Urothelium cell line (cell line): ENCODE results near the gene PTPA.
A peak's percentile ranks its signal among the peaks of the same experiment; 100 is the strongest.
"Not testable (repeated sequence)": the region's sequence is repeated elsewhere in the genome, so short reads cannot be mapped to it uniquely, and the experiment has no call there.

ENCODE experiments used
- DNase-seq: peaks from one replicate; pipeline ENCODE4 v3.0.0; 2011; ENCODE audit warnings: low spot score, mixed read lengths
- FAIRE-seq: peaks from 2 replicates; lab custom pipeline; 2011; peaks lifted over from hg19 to GRCh38; lab: Jason Lieb, UNC

PTPA gene

DNA sequence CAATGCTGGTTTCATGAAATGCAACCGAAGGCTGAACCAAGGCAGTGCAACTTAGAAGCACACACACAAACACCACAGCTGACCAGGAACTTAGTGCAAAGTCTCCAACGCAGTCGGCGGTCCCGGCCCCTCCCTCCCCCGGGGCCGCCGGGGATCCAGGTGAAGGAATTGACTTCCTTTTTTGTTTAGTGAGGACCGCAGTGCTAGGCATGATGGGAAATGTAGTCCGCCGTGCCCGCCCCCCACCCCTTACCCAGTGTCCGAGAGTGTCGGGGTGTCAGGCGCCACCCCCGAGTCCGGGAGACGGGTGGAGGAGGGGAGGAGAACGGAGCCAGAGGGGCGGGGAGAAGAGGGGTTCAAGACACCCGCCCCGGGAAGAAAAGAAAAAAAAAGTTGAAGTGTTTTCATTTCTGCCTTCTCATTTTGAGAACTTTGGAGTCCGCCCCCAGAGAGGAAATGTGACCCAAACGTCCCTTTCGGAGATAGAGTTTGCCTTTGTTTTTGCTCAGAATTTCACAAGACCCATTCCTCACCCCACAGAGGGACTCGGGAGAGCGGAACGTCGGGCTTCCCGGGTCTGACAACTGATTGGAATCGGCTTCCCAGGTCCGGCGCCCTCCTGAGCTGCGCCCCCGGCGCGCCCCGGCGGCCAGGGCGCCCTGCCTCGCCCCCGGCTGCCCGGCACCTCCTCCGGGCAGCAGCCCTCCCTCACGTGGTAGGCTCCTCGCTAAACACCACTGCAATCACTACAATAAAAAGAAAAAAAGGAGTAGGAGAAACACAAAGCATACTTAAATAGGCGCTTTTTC is 64.8 kb downstream of the PTPA start:
- FAIRE-seq, result peak; percentile 56
- DNase-seq, result peak; percentile 84

DNA sequence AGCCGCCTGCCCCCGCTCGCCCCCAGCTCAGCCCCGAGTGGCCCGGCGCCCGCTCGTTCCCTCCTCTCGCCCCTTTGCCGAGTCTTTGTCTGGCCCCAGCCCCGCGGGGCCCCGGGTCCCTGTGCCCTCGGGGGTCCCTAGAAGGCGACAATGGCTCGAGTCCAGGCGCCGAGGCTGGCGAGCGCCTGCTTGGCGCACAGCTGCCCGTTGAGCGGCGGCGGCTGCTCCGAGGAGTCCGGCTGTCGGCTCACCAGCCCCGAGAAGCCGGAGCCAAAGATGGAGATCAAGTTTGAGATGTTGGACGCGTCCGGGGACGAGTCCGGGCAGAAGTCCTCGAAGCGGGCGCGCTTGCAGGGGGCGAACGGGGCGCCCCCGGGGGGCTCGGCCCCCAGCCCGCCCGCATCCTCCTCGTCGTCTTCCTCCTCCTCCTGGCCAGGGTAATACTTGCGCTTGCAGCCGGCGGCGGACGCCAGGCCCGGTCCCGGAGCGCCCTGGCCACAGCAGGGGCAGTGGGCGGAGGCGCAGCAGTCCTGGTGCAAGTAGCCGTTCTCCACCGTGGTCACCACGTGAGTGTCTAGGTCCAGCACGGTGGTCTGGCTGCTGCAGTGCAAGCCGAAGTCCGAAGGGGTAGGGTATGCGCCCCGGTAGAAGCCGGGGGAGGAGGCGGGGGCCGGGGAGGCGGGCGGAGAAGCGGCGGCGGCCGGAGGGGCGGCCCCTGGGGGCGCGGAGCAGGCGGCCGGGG is 65.7 kb downstream of the PTPA start:
- DNase-seq, result no peak
- FAIRE-seq, result no peak

DNA sequence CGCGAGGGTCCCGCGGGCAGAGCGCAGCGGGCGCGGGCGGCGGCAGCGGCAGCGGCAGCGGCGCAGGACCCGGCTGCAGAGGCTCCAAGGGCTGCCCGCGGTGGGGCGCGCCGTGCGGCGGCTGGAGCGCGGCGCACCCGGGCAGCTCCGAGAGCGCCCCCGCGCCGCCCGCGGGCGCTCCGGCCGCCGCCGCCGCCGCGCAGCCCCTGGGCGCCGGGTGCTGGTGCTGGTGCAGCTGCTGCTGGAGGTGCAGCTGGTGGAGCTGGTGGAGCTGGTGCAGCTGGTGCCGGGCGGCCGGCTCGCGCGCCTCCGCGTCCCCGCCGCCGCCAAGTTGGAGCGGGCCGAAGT is 66.2 kb downstream of the PTPA start:
- no peak for DNase-seq
- no peak for FAIRE-seq

DNA sequence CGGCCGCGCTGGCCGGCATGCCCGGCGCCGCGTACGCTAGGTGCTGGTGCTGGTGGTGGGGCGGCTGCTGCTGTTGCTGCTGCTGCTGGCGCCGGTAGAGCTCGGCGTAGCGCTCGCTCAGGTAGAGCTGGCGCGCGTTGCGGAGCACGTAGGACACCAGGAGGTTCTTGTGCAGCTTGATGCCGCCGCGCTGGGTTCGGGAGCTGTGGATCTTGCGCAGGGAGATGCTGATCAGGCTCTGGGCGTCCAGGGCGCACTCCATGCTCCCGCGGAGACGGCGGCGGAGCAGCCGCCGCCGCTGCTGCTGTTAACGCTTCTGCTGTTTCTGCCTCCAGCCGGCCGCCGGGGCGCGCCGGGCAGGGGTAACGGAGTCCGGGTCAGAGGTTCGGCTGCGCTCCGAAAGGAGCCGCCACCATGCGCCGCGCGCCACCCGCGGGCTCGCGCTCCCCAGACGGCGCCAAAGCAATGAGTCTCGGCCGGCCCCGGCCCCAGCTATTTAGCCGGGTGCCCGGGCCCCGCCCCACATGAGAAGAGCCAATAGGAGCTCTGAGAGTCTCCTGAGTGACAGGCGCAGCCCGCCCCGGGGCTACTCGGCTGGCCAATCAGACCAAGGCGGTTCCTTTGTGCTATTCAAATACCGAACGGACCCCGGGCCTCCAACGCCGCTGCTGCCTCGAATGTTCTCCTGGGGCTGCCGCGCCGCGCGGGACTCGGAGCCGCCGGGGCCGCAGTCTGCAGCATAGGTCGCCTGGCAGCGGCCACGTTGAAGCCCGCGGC is 66.8 kb downstream of the PTPA start, which contains the start of gene IER5L:
IER5L (minus strand) TSS at position 471 of the 777 bp plus-strand sequence; CDS start at position 262, 209 bp downstream.
- peak; percentile 99 for DNase-seq

DNA sequence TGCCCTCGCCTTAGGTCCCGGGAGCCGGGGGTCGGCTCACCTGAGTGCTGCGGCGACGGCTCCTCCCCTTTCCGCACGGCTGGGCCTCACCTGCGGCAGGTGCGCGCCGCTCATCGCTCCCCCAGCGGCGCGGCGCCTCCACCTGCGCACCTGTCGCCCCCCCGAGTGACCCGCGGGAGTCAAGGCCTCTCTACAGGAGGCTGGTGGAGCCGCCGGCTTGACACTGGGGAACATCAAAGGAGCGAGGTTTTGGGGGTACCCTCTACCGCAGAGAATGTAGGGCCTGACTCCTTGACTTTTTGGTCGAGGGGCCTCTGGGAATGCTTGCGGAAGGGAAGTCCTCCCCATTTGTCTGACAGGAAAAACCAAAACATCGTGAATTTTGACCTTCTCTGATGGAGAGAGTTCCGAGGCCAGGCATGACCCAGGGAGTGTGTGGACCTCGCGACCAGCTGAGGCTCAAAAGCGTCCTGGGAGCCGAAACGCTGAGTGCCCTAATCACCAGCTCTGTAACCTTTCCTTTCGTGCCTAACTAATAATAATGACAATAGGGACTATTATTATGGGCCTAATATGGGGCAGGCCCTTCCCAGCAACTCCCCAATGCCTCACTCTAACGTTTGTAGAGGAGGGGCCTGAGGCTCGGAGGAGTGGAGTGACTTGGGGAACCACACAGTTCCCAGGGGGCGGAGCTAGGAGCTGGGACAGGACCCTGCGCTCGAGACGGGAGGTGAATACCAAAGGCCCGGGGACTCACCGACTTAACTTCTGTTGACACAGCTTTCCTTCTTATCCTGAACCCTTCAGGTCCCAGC is 67.6 kb downstream of the PTPA start:
- no peak for FAIRE-seq
- DNase-seq, result no peak

More for the DNA sequence above, 66.8 kb downstream of the PTPA start, which contains the start of gene IER5L:
- FAIRE-seq, result no peak

DNA sequence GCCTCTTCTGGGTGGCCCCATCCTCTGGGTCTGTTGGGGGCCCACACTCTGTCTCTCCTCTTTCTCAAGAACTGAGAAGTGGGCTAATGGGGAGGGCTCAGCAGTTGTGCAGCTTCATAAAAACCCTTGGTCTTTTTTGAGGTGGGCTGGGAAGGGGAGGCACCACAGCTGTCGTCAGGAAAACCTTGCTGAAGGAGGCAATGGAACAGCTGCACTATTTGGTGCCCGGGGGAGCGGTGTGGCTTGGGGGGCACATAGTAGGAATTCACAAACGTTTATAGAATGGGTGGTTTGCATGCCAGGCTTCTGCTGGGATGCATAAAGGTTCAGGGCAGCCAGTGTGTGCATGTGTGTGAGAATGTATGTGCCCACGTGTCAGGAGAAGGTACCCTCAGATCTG is 70.0 kb downstream of the PTPA start:
- DNase-seq, result no peak
- FAIRE-seq, result no peak

DNA sequence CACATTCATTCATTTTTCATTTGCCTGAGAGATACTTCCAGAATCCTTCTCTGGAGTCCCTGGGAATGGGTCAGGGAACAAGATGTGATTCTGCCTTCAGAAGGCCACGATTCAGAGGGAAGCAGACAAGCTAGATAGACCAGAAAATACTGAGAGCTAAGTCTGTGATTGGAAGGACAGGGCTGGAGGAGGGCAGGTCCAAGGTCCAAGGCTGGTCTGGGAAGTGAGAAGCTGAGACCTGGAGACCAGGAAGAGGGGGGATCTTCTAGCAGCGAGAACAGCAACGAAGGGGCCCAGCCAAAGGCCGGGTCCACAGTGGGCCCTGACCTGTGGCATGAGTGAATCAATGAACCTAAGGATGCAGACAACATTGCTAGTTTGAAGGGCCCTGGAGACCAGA is 70.9 kb downstream of the PTPA start:
- FAIRE-seq, result no peak
- DNase-seq, result no peak

DNA sequence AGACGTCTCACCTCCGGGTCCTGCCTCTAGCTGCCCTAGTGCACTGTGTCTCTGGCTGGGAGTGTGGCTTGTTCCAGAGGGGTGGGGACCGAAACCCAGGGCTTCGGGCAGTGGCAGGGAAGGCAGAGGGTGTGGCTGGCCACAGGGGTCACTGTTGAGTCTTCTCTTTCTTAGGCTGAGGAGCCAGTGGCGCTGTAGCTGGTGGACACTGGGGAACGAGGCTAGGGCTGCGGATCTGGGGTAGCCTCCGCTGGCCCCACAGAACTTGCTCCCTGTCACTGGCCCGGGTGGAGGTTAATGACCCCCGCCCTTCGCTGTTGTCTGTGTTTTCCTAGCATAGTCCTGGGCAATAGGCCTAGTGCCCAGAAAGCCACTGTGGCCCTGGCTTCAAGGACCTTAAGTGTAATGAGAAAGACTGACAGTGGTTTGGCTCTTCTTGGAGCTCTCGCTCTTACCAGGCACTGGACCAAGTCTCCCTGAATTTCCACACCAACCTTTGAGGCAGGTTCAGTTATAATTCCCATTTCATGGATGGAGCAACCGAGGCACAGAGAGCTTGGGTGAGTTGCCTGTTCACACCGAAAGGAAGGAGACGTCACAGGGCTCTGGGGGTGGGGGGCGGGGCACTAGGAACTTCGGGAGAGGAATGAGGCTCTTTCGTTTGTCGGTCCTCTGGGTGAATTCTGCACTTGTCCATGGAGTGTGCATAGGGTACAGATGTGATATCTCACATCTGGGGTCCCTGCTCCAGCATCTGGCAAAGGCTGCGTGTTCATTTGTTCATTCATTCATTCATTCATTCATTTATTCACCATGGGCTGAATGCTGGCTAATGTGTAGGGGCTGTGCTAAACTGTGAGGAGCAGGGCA is 71.6 kb downstream of the PTPA start:
- DNase-seq, result no peak
- FAIRE-seq, result no peak

DNA sequence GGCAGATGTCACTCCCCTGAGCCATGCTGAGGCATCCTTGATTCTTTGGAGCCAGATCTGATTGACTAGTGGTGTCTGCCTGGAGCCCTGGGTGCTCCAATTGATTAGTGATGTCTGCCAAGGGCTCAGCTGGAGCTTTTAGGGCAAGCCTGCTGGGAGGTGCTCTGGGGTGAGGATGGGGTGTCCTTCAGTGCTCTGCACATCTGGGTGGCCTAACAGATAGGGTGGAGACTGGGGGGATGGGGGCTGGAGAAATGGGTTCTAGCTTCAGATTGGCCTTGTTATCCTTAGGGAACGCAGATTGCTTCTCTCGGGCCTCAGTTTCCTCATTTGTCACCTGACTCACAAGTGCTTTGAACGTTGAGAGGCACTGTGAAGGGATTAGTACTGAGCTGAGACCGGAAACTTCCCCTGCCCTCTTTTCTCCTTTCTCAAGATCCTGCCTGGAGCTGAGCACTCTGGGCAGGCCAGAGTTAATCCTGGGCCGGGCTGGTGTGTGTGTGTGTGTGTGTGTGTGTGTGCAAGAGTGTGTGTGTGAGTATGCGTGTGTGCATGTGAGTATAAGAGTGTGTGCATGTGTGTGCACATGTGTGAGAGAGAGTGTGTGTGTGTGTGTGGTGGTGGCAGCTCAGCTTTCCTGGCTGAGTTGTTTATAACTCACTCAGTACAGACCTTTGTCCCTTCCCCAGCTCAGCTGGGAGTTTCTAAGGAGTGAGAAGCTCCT is 72.4 kb downstream of the PTPA start:
- FAIRE-seq (no peak), DNase-seq (no peak)

DNA sequence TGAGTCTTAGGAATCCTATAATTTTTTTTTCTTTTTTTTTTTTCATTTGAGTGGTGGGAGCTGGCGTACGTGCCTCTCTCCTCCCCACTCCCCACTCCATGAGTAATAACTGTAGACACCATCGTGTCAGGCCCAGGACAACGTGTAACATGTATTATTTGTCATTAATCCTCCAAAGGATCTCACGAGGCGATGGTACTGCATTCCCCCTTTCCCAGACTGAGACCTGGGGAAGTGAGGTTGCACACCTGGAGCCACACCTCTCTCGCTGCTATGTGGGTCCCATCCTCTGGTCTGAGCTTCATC is 73.0 kb downstream of the PTPA start:
- no peak for FAIRE-seq

DNA sequence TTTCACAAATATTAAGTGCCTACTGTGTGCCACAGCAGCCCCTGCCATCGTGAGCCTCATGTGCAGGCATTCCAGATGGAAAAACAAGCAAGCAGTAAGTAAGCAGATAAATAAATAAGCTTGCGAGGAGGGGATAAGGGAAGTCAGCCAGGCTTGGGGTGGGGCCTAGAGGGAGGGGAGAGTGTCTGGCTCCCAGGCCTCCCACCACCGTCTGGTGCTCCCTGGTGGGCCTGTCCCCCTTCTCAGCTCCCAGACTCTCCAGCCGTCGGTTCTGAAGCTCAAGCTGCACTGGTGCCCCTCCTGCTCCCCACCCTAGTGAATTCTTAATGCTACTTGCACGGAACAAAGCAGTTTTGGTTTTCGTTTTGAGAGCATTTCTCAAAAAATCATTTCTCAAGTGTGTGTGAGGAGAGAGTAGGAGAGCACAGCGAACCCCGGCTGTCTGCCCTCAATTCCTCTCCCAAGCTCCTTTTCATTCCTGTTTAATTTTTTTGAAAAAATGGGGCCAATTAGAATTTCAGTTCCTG is 73.4 kb downstream of the PTPA start:
- no peak for FAIRE-seq
- DNase-seq, result no peak

More for the DNA sequence above, 73.0 kb downstream of the PTPA start:
- DNase-seq, result no peak

DNA sequence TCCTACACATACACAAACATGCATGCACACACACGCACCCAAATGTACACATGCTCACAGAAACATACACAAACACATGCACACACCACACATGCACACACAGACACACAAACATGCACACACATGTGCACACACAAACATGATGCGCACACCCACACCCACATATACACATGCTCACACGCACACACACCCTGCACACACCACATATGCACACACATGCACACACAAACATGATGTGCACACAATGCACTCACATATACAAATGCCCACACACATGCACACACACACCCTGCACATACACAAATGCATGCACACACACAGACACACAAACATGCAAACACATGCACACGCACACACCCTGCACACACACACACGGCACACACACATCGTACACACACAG is 74.2 kb downstream of the PTPA start:
- no peak for DNase-seq
- peak; percentile 96 for FAIRE-seq

DNA sequence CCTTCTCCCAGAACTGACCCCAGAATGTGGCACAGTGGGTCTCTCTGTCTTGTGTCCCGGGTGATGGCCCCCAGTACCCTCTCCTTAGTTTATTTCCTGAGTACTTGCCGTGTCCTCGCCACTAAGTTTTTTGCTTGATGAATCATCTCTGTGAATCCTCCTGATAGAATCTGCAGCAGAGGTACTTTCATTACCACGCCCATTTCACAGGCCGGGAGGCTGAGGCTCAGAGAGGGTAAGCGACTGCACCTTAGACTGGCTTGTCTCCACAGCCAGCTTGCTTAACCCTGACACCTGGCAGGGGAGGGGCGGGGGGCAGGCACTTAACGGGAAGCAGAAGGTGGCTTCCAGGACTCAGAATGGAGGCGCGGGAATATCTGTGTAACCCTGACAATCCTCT is 74.8 kb downstream of the PTPA start:
- no peak for DNase-seq

DNA sequence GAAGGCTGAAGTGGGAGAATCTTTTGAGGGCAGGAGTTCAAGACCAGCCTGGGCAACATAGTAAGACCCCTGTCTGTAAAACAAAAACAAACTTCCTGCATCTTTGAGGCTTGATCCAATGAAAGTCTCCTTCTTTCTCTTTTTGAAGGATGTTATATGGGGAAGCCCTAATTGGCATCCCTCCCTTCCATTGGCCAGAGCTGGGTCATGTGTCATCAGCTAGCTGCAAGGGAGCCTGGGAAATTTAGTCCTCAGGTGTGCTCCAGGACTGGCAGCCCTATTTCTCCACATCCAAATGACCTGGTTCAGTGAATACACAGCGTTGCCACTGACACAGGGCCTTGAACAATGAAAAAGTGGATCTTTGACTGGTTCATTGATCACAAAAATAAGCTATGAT is 75.8 kb downstream of the PTPA start:
- FAIRE-seq, result no peak

More for the DNA sequence above, 74.8 kb downstream of the PTPA start:
- no peak for FAIRE-seq

DNA sequence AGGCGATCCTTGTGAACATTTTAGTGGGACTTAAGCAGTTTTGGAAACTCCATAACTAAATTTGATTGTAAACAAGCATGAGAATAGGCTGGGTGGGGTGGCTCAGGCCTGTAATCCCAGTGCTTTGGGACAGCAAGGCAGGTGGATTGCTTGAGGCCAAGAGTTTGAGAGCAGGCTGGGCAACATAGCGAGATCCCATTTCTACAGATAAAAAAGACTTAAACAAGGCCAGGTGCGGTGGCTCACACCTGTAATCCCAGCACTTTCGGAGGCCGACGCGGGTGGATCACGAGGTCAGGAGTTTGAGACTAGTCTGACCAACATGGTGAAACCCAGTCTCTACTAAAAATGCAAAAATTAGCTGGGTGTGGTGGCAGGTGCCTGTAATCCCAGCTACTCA is 78.8 kb downstream of the PTPA start:
- DNase-seq, FAIRE-seq: not testable (repeated sequence)

More for the DNA sequence above, 75.8 kb downstream of the PTPA start:
- DNase-seq, result no peak

DNA sequence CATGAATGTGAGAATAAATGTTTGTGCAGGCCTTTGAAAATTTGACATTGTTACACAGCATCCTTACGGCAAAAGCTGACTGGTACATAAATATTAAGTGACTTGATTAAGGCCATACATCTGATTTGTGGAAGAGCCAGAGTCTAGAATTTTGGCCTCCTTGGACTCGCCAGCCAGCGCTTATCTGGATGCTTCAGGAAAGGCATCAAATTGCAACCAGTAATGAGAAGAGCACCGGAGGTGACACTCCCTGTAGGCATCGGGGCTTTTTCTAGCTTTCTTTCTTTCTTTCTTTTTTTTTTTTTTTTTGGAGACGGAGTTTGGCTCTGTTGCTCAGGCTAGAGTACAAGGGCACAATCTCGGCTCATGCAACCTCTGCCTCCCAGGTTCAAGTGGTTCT is 80.0 kb downstream of the PTPA start:
- no peak for FAIRE-seq
- DNase-seq, result no peak

DNA sequence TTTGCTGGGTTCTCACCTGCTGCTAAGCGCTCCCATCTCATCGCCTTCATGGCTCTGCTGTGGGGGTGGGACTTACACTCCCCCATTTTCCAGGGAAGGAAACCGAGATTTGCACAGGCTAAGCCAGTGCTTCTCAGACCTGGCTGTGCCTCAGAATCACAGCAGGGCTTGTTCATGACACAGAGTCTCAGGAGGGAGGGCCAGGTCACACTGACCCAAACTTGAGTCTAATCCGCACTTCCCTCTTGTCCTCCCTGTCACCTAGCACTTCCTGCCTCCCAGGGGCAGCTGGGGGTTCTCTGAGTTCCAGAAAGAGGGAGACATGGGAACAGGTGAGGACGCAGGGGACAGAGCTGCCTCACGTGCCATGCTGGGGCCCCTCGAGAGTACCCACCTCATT is 82.4 kb downstream of the PTPA start:
- no peak for FAIRE-seq

DNA sequence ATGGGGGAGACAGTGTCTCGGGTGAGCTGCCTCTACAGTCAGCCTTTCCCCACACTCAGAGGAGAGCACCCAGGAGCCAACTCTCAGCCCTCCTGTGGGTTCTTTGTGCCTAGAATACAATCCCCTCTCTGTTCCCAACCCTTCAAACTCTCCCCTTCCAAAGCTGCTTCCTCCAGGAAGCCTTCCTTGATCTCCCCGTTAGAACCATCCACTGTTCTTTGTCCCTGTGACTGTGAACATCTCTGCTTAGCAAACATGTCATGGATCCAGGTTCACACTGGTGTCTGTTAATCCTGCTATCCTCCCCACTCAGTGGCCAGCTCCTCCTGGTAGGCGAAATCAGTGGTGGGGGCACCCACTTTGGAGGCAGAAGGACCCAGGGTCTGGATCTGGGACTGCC is 83.0 kb downstream of the PTPA start:
- DNase-seq (no peak), FAIRE-seq (no peak)

More for the DNA sequence above, 82.4 kb downstream of the PTPA start:
- DNase-seq, result no peak

DNA sequence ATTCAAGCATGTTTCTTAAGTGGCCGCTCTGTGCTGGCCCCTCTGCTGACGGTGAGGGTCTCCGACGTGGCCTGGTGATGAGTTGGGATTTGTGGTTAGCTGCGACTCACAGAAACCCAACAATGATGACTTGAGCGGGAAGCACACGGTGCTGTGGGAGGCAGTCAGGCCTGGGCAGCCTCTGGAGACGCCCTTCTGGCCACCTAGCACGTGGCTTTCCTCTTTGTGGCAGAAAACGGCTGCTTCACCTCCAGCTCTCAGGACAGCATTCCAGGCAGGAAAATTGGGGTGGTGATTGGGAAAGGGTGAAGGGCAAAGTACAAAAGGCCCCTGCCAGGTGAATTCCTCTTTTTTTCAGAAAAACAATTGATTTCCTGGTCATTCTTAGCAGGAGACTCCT is 84.4 kb downstream of the PTPA start:
- FAIRE-seq (no peak), DNase-seq (no peak)
